Regular cardiac myocyte (primary cell): ENCODE measurements around the gene WWC1. TPM values are rescaled to one million over a fixed set of nuclear protein-coding genes. Genes with fewer than 3 reads are reported as not detected.

Experiments used
- total RNA-seq: library from RNA; depleted of rRNA; stranded (reverse); fragments of >200 nt; gene quantifications from 2 replicates; pipeline ENCODE4 v1.2.3, GENCODE V29; 2014

Gene WWC1
- 5.9 and 7.7 TPM in 2 replicates for total RNA-seq

DNA sequence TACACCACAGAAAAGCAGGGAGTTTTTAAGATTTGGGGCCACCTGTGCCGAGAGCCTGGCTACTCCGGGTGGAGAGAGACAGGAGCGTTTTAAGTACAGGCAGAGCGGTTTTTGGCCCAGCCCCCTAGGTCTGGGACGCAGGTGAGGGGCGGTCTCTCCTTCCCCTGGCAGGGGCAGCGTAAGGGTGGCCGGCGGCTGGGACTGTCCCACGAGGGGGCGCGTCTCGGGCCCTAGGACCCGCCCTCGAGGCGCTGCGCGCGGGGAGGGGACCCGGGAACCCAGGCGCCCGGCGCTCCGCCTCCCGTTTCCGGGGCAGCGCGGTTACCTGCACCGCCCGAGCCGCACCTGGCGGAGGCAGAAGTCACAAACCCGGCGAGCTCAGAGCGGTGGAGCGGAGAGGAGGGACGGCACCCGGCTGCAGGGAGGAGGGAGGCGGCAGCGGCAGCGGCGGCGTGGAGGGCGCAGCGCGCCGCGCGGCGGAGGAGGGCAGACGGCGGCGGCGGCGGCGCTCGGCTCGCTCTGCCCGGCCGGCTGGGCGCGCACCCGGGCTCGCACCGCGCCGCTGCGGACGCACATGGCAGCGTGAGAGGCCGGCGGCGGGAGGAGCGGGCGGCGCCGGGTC is at the start of gene WWC1:
WWC1 (plus strand) TSS at position 304 of the 622 bp plus-strand sequence. CDS start 508 bp downstream, outside the sequence.

DNA sequence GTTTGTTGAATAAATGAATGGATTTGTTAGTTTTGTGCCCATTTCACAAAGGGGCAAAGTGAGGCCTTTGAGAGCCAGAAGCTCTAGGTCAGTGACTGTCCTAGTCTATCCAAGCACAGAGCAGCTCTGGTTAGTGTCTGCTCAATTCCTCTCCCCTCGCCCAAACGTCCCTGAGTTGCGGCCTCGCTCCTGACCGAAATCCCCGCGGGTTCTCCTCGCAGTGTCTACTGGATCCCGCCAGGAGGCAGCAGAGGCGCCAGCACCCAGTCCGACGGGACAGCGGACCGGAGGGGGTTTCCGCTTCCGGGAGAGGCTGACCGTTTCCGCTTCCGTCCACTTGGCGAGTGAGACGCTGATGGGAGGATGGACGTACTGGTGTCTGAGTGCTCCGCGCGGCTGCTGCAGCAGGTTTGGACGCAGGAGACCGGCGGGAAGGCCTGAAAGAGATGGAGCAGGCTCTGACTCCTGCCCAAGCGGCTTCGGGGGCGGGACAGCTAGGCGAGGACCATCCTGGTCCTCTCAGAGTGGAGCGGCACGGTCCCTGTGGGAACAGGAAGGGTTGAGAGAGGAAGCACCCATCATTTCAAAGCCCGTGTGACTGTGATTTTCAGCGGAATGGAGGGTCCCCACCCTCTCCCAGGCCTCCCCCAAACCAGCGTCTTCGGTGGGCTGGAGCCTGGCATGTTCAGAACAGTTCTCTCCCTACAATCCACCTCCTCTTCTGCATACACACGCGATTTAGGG is 194.9 kb downstream of the WWC1 start, which contains the start of gene RARS1:
RARS1 (plus strand) TSS at position 336 of the 744 bp plus-strand sequence; CDS start at position 364, 28 bp downstream.

Other genes with a start within 250 kb of the WWC1 start
- gene RARS1, start 194.8 kb downstream of the WWC1 start, total RNA-seq = 258 and 284 TPM in 2 replicates
- gene FBLL1, start 237.7 kb downstream of the WWC1 start, total RNA-seq = under 0.01 and 0.77 TPM in 2 replicates